ENCODE data around the gene GRID1.

GRID1 gene

DNA sequence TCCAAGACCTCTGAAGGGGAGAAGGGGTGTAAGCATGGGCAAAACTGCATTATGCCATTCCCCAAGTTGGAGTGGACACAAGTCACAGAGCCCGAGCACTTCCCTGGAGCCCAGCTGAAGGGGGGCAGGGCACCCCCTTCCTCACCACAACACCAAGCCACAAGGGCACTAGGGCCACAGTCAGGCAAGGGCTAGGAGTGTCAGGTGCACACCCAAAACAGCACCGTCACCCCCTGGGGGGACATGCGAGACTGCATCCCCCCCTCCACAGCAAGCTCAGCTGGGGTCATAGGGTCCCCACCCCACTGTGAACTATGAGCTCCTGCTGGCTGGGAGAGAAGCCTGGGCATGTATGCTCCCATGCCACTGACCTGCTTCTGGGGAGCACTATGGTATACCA lies 143.9 kb downstream of the GRID1 start:
- no peak for DNase-seq

DNA sequence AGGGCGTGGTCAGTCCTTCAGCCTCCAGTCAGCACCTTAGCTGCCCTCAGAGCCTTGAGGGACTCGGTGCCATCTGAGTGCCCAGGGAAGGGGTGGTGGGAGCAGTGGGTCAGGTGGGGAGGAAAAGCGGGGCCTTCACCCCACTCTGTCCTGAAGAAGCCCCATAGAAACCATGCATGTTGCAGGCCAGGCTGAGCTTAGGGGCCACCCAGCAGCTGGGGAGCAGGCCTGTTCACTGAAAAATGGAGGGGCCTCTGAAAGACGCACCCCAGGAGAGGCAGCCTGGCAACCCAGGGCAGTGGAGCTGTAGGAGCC lies 144.3 kb downstream of the GRID1 start:
- DNase-seq = no peak

DNA sequence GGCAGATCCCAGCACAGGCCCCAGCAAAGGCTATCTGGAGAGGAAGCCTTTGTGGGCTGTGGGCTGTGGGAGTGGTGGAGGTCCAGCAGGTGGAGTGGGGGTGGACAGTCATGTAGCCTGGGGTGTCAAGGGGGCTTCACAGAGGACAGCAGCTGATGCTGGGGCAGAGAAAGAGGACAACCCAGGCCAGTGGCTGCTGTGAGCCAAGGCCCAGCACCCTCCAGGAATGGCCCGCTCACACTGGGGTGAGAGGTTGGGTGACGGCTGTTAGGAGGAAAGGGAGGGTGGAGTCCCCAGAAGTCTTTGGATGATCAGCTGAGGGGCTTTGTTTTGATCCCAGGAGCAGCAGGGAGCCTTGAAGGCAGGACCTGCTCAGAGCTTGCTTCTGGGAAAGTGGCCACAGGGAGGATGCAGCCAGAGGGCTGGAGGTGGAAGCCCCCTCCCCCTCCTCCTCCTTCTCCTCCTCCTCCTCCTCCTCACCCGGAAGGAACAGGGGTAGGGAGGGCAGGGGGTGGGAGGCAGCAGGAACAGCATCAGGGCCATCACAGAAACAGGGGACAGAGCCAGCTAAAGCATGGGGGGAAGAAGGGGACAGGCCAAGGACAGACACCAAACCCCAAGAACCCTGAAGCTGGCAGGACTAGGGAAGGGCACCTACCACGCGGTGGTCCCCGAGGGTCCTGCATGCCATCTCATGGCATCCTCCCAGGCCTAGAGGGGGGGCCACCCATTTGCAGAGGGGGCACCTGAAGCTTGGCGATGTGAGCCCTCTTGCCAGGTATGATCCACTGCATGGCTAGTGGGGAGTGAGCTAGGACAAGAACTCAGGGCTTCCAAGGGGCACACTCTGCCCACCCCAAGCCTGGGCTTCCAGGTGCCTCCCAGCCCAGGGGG lies 144.9 kb downstream of the GRID1 start:
- DNase-seq = no peak

DNA sequence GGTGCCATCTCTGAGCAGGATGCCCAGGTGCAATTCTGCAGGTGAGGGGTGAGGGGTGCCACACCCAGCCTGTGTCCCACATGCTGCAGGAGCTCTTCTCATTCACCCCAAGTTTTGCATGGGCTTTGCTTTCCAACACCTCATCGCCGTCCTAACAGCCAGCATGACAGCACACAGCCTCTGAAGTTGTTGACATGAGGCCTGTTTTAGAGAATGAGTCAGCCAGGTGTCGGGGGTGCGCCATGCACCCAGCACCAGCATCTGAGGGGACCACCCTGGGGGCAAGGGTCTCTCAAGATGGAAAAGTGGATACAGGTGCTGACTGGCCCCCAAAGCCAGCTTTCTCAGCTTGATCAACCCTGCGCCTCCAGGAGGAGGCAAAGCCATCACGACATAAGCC lies 146.0 kb downstream of the GRID1 start:
- DNase-seq = no peak

DNA sequence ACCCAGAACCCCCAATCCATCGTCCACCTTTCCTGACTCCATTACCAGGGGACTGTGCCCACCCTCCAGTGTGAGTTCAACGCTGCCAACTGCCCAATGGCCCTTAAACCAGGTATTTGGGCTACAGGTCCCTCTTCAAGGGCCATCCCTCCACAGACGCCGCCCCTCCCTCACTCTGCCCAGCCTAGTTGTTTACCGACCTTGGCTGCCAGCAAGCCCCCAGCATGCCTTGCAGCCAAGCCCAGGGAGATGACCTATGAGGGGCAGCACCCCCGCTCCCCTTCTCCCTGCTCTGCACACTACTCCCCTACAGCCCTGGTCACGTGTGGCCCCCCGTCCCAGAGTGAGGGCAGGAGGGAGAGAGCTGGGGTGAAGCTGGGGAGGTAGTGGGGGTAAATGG lies 147.3 kb downstream of the GRID1 start:
- no peak for DNase-seq

DNA sequence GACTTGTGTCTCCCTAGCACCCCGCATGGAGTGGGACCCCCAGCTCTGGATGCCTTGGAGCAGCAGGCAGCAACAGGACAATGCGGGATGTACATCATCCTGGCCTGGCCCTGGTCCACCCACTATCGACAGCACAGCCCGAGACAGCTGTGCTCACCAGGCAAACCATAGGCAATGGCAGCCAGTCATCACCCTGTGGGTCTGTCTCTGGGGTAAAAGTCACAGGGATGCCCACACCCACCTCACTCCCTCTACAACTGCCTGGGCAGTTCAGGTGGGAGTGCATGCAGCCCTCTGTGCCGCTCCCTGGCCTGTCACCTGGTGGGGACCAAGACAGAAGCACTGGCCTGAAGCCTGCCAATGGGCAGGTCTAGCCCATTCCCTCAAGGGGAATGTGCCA lies 147.8 kb downstream of the GRID1 start:
- DNase-seq = no peak

DNA sequence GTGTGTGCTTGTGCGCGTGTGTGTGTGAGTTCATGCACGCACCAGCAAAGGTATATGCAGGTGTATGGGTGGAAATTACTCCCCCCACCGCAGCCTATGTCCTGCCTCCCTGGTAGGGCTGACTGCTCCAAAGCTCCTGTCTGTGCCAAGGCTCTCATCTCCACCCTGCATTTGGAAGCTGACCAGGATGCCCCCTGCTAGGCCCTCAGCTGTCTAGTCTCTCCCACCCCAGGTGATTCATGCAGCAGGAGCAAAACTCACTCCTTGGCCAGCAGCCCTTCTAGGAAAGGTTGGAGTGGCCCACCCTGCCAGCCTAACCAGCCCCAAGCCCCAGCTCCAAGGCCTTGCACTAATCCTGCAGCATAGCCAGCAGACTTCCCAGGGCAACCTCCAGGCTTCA lies 148.4 kb downstream of the GRID1 start:
- no peak for DNase-seq

DNA sequence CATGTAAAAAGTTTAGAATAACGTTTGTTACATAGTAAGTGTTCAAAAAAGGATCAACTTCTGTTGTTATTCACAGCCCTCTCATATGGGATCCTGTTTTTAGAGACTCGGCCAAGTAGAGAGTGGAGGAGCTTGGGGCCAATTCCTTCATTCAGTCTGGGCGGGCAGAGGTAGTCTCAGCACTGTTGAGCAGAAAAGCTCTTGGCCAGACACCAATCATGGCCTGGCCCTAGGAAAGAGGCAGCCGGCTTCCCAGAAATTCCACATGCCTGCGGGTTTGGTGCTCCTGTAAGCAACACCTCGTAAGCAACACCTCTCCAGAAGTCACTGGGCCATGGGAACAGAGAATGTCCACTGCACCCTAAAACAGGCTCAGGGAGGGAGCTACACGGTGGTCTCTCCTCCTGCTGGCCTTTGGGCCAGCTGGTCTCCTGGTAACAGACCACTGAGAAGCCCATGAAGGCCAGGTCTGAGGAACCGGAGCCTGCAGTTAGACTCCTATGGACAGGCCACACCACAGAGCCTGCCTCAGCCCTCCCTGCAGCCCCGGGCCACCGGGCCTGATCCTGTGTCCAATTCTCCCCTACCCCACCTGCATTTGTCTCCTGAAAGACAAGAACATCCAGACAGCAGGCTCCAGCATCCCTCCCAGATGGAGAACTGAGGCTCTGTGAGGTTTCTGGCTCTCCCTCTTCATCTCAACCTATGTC lies 149.1 kb downstream of the GRID1 start:
- DNase-seq = no peak

DNA sequence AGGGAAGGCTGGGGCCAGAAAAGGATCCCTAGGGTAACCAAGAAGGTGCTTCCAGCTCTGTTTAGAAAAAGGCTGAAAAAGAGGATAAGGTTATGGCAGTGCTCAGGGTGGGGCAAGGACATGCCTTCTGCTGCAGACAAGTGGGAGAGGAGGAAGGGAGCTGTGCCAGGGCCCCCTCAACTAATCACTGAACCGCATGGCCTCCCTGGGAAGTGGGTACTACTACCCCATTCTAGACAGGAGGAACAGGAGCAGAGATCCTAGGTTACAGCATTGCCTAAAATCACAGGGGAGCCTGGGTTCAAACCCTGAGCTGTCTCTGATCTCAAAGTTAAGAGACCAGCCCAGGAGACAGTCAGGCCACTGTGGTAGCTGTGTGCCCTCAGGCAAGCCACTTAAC lies 149.7 kb downstream of the GRID1 start:
- no peak for DNase-seq

DNA sequence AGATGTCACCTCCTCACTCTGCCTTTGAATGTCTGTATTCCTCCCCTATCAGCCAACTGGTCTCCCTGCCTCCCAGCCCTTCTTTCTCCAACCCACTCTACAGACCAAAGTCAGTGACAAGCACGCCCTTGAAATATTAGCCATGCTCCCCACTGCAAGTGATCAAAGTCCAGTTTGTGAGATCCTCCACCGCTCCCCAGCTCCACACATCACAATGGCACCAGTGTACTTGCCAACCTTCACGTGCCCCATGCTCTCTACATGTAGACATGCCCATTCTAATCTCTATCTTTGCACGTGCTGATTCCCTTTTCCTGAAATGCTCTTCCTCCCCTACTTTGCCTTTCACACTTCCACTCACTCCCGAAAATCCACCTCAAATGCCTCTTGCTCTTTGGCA lies 150.9 kb downstream of the GRID1 start:
- DNase-seq = no peak

DNA sequence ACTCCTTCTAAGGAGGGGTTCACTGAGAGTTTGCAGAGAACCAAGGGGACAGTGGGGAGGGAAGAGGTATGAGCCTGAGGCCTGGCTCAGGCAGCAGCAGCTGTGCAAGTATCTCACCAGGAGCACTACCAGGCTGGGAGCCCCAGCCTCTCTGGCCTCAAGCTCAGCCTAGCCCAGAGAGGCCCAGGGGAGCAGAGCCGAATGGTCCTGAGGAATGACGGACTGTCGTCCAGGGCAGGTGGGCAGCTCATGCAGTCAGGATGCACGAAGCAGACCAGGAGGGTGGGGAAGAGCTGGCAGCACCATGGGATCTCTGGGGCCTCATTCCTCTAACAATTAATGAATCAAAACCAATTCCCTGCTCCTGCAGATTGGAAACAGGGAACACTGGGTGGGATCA lies 151.5 kb downstream of the GRID1 start:
- DNase-seq = no peak

DNA sequence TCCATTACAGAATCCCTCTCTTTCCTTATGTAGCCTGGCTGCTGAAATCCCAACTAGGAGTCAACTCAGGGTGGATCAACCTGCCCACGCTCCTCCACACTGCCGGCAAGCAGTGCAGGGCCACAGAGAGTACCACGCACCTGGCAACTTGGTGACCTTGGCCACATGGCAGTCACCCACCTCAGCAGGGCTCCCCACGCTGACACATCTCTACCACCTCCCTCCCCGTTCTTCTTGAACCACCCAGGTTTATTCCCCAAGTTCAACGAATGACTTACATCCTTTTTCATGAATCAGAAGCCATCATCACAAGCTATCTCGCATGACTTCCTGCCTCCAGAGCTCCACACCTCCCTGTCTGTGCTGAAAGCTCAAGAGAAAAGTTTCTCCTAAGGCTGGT lies 153.4 kb downstream of the GRID1 start:
- DNase-seq = no peak

DNA sequence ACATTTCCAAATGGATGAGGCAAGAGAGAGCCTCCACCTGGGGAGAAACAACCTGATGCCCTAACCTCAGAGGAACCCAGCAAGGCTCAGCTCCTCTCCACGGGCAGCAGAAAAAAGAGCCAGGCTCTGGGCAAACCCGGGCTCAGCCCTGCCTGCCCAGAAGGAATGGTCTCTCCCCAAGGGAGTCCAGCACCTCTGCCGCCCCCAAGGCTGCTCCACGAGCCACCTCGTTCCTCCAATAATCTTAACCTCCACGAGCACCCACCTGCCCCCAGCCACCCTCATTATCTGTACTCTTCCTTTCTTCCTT lies 154.2 kb downstream of the GRID1 start:
- DNase-seq = no peak

DNA sequence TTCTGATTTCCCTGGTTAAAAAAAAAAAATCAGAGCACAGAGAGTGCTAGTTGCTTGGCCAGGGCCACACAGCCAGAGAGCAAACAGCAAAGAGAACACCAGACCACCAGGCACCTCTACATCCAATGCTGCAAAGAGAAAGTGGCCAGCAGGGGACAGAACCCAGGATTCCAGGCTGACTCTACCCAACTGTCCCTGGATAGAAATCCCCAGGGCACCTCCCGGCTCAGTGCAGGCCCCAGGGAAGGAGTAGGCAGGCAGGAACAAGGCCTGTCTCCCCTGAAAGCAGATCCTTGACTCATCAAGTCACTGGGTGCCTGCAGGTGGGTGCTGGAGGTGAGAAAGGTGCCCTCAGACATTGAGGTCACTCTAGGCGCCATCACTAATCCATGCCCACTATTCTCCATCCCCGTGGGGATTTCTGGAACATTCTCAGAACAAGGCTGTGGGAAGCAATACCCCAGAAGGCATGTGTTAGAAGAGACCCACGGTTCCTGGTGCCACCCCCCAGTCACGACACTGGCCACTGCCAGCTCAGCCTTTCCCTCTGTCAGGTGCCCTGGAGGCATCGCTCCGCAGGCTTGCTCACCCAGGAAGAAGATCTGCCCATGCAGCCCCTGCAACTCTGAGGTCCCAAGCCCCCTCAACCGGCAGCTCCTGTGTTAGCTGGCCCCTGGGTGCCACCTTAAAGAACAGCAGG lies 154.8 kb downstream of the GRID1 start:
- DNase-seq = no peak

DNA sequence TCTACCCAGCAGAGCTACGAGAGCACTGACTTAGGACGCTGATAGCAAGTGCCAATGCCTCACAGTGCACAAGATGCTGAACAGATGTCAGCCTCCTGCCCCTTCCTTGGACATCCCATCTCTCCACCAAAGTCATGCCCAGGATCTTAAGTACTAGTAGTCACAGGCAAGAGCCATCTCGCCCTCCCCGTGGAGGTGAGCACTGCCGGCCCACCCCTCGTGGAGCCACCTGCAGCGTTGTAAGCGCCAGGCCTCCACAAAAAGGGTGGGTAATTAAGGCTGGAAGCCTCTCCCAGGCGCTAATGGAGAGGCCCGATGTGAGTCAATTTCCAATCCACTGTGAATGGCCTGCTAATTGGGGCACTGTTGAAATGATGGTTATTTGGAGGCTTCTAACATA lies 156.2 kb downstream of the GRID1 start:
- DNase-seq = no peak

DNA sequence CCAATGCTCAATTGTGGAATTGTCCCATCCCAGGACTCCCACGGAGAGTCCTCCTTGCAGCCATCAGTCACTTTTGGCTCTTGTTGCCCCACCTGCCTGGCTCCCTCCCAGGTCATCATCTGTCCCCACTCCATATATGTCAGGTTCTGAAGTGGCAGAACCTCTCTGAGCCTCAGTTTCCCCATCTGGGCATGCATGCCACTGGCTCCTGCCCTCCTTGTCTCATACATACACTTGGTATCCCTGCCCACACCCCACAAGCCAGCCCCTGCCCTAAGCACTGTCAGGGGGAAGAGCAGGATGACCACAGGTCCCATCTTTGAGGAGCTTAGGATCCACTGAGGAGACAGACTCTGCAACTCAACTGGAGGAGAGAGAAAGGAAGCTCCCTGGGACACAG lies 156.9 kb downstream of the GRID1 start:
- no peak for DNase-seq

DNA sequence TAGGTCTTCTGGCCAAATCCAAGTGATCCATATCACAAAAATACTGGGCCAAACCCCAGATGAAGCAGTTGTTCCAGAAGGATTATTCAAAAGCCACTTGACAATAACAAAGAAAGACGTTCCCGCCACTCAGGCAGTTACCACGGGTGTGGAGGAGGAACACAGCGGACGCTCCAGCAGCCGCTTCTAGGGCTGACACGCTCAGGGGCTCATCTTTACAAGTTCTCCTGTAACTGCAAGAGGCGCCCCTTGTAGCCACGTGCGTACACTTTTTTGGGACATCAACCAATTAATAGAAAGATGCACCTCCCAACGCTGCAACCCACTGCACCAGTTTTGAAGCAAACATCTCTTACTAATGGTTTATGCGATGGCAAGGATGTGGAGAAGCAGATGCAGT lies 159.4 kb downstream of the GRID1 start:
- no peak for DNase-seq

DNA sequence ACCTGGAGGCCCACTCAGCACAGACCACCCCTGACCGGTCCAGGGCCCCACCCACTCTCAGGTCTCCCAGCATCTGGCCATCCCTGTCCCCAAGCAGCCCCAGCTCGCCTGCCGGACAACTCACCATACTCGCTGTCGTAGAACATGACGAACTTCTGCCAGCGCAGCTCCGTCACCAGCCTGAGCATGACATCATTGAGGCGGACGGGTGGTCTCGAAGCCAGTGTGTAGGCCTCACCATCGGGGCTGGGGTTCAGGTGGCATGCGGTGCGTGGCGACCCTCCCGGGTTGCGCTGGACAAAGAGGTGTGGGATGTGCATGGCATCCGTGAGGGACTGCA lies 160.4 kb downstream of the GRID1 start:
- no peak for DNase-seq

DNA sequence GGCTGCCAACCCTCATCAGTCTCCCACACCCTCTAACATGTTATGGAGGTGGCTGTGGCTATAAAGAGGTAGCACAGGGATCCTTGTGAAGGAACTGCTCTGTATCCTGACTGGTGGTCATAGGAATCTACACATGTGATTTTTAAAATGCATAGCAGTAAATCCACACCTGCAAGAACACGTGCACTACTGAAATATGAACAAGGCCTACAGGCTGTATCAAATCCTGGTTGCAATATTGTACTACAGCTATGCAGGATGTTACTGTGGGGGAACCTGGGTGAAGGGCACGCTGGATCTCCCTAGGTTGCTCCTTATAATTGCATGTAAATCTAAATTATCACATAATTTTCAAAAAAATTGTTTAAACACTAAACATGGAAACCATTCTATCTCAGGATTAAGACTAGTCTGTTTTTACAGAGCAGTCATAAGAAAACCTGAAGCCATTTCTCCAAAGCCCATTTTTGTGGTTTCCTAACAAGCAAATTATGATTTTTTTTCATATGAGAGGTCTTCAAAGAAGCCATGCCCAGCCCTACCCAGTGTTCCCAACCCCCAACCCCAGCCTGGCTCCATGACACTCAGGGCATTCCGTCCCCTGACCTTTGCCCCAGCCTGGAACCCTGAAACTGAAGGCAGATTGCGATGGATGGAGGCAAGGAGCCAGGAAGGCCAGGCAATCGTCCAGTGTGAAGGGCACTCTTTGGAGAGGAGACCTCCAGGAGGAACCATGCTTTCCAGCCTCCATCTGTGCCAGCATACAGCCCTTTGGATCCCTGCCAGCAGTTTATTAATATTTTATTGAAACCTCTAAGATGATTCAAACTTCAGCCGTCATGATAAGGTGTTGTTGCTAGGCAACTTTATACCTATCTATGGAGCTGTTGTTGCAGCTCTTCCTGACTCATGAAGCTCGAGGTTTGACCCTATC lies 161.0 kb downstream of the GRID1 start:
- DNase-seq = no peak

DNA sequence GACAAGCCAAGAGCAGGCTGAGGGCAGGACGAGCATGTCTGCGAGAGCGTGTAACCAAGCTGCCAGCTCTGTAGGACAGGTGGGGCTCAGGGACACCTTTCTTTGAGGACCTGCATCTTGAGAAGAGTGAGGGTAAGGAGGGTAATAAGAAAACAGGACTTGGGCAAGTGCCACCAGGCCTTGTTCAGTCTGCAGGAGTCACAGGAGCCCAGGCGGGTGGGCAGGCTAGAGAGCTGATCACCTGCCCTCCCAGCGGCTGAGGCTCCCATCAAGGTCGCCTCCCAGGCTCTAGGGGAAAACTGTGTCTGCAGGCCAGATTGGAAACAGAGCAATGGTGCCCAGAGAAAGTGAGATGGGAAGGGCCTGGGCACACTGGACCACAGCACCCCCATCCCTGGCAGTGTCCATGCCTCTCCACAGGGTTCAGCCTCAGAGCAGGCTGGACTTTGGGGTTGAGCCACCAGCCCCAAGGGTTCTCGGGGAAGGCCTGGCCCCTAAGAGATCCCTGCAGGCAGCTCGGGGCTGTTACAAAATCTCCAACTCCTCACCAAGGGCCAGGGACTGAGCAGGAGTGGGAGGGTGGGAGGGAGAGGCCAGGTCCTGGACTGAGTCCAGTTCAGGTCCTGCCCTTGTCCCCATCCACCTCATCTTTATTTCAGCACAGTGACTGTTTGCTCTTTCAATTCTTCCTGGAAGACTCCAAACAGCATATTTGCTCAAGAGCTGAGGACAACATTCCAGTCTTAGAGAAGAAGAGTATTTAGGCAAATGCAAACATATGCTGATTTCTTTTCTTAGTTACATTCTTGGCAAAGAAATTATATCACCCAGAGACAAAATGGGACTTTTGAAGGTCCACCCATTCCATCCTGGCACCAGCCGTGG lies 161.9 kb downstream of the GRID1 start:
- DNase-seq = no peak

DNA sequence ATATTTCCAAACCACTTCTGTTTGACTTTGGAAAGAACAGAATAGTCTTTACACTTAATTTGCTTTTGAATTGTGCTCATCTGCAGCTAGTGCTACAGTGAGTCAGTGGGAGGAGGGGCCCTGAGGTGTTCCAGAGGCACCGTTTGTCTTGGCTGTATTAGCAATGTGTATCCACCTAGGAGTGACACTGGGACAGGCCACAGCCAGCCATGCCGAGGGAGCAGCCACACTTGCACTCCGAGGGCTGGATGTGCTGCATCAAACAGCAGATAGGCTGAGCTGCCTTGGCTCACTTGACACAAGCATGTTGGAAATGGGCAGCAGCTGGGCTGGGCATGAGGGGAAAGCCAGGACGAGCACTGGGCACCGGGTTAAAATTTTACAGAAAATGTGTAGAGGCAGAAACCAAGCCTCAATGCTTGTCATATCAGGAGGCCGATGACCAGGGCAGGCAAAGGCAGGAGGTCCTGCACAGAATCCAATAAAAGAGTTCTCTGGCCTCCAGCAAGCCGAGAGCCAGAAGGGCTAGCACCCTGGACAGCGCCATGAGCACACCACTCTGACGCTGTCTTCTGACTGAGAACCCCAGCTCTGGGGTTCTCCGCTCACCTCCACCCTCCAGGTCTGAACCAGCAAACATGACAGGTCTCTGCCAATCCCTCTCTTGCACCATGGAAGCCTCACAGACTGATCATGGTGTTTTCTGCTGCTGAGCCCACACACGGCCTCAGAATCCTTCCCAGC lies 163.3 kb downstream of the GRID1 start:
- no peak for DNase-seq
